ENCODE measurements around the gene ZDHHC16.
"Not testable (repeated sequence)": the region's sequence is repeated elsewhere in the genome, so short reads cannot be mapped to it uniquely, and the experiment has no call there.

The ZDHHC16 gene

DNA sequence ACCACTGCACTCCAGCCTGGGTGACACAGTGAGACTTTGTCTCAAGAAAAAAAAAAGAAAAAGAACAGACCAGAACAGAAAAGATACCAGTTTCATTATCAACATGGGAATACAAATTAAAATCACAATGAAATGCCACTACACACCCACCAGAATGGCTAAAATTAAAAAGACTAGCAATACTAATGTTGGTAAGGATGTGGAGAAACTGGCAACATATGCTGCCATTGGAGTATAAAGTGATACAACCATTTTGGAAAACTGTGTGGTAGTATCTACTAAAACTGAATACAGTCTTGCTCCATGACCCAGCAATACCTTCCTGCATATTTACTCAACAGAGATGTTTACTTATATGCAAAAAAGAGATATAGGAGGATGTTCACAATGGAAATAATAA, 41.9 kb upstream of the ZDHHC16 start:
- TF ChIP-seq, protein P1, sequence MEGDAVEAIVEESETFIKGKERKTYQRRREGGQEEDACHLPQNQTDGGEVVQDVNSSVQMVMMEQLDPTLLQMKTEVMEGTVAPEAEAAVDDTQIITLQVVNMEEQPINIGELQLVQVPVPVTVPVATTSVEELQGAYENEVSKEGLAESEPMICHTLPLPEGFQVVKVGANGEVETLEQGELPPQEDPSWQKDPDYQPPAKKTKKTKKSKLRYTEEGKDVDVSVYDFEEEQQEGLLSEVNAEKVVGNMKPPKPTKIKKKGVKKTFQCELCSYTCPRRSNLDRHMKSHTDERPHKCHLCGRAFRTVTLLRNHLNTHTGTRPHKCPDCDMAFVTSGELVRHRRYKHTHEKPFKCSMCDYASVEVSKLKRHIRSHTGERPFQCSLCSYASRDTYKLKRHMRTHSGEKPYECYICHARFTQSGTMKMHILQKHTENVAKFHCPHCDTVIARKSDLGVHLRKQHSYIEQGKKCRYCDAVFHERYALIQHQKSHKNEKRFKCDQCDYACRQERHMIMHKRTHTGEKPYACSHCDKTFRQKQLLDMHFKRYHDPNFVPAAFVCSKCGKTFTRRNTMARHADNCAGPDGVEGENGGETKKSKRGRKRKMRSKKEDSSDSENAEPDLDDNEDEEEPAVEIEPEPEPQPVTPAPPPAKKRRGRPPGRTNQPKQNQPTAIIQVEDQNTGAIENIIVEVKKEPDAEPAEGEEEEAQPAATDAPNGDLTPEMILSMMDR (IDR thresholded peaks at IDR 0.05; ENCODE audit: insufficient read depth, low read length, poor library complexity, severe bottlenecking): no peak
- no peak for DNase-seq (ENCODE audit: extremely low read depth, insufficient read length)
- Histone ChIP-seq H3K27me3 (replicated peaks; ENCODE audit: control insufficient read depth, insufficient read depth, low read length) (no peaks in the 10 kb centered on the region), H3K4me3 (replicated peaks; ENCODE audit: low read depth, low read length) (no peak overlapping the region), H3K36me3 (ENCODE audit: control insufficient read depth, insufficient read depth, low read length) (no peaks in the 10 kb centered on the region)

DNA sequence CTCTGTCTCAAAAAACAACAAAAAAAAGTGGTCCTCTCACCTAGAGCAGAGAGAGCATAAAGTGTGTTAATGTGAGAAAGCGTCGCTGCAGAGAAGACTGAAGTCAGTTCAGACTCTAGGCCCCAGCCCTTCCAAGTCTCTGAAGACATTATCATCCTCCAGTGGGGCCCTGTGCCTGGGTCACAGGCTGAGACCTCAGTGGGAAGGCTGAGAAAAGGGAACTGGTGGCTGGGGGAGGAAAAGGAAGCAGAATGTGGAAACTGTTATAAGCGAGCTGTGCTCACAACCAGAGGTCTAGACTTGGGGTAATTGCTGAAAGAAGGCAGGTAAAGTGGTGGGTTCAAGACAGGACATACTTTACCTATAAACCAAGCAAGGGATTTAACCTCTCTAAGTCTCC, 39.9 kb upstream of the ZDHHC16 start:
- TF ChIP-seq, protein P1 (IDR thresholded peaks at IDR 0.05; ENCODE audit: insufficient read depth, low read length, poor library complexity, severe bottlenecking): no peak
- no peak for DNase-seq (ENCODE audit: extremely low read depth, insufficient read length)
- no peaks in the 10 kb centered on the region for H3K27me3 ChIP-seq (replicated peaks; ENCODE audit: control insufficient read depth, insufficient read depth, low read length)
- no peak overlapping the region for H3K4me3 ChIP-seq (replicated peaks; ENCODE audit: low read depth, low read length)
- H3K36me3 ChIP-seq (ENCODE audit: control insufficient read depth, insufficient read depth, low read length): no peaks in the 10 kb centered on the region

DNA sequence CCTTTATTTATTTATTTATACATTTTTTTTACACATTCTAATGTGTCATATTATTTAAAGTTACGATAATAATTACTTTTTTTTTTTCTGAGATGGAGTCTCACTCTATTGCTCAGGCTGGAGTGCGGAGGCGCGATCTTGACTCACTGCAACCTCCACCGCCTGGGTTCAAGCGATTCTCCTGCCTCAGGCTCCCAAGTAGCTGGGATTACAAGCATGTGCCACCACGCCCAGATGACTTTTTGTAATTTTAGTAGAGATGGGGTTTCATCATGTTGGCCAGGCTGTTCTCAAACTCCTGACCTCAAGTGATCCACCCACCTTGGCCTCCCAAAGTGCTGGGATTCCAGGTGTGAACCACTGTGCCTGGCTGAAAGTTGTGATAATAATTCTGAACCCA, 39.5 kb upstream of the ZDHHC16 start:
- not testable (repeated sequence) for H3K27me3 ChIP-seq (replicated peaks; ENCODE audit: control insufficient read depth, insufficient read depth, low read length); H3K4me3 ChIP-seq (replicated peaks; ENCODE audit: low read depth, low read length); DNase-seq (ENCODE audit: extremely low read depth, insufficient read length); H3K36me3 ChIP-seq (ENCODE audit: control insufficient read depth, insufficient read depth, low read length)

DNA sequence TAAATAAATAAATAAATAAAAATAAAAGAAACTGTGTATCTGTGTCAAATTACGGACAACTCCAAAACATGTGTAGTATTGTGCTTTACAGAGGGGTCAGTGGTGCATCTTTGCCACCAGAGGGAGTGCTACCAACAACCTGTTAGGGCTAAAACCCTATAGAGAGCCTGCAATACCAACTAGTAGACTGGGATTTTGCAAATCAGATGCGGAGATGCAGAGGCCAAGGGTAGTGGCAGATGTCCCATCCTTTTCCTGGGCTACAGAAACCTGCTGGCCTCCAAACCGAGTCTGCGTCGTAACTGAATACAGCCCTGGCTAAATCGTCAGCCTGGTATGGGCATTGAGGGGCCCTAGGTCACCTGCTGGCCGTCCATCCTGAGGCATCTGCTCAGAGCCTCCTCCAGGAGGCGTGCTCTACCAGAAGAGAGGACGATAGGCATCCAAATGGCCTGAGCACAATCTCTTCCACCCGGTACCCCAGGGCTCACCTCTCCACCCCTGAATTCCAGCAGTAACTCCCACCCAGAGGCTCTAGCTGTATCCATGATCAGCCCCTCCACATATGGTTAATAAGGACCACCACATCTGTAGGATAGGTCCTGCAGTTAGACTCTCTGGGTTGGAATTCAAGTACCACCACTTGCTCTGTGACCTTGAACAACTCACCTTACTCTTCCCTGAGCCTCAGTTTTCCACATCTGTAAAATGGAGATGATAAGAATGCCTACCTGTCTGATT, 38.6 kb upstream of the ZDHHC16 start:
- Histone ChIP-seq H3K4me3 (replicated peaks; ENCODE audit: low read depth, low read length) (peak overlapping the region; percentile 40), H3K36me3 (ENCODE audit: control insufficient read depth, insufficient read depth, low read length) (no peaks in the 10 kb centered on the region), H3K27me3 (replicated peaks; ENCODE audit: control insufficient read depth, insufficient read depth, low read length) (no peaks in the 10 kb centered on the region)
- TF ChIP-seq, protein P1 (IDR thresholded peaks at IDR 0.05; ENCODE audit: insufficient read depth, low read length, poor library complexity, severe bottlenecking): peak; percentile 69
- peak; percentile 81 for DNase-seq (ENCODE audit: extremely low read depth, insufficient read length)

DNA sequence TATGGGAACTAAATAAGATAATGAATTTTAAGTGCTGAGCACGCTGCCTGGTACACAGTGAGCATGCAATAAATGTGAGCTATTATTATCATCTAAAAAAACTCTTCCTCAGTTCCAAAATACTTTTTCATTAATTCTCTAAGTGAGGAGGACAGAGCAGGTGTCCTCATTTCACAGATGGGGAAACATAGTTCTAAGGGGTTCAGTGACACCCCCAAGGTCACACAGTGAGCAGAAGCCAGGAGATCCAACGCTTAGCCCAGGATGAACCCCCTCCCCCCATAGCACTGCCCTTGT, 38.1 kb upstream of the ZDHHC16 start:
- Histone ChIP-seq H3K27me3 (replicated peaks; ENCODE audit: control insufficient read depth, insufficient read depth, low read length) (no peaks in the 10 kb centered on the region), H3K4me3 (replicated peaks; ENCODE audit: low read depth, low read length) (no peak overlapping the region), H3K36me3 (ENCODE audit: control insufficient read depth, insufficient read depth, low read length) (no peaks in the 10 kb centered on the region)
- DNase-seq (ENCODE audit: extremely low read depth, insufficient read length): no peak
- TF ChIP-seq, protein P1 (IDR thresholded peaks at IDR 0.05; ENCODE audit: insufficient read depth, low read length, poor library complexity, severe bottlenecking): no peak

DNA sequence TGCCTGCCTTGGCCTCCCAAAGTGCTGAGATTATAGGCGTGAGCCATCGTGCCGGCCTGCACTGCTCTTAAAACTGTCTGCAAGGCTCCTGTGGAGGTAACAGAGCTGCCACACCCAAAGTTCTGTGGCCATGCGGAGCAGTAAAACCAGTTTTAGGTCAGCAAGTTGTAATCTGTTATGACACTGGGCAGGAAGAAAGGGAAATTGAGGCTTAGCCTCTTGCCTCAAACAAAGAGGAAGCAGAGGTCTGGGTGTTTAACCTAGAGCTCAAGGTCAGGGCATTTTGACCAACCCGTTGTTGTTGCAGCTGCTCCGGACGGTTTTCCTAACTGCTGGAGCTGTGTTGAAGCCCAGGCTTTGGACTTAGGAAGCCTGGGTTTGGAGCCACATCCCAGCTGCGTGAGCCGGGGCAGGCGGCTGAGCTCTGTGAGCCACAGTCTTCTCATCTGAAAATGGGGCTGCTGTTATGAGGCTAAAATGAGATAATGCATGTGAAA, 37.4 kb upstream of the ZDHHC16 start:
- Histone ChIP-seq H3K36me3 (ENCODE audit: control insufficient read depth, insufficient read depth, low read length) (no peaks in the 10 kb centered on the region), H3K4me3 (replicated peaks; ENCODE audit: low read depth, low read length) (no peak overlapping the region), H3K27me3 (replicated peaks; ENCODE audit: control insufficient read depth, insufficient read depth, low read length) (no peaks in the 10 kb centered on the region)
- no peak for DNase-seq (ENCODE audit: extremely low read depth, insufficient read length)
- TF ChIP-seq, protein P1 (IDR thresholded peaks at IDR 0.05; ENCODE audit: insufficient read depth, low read length, poor library complexity, severe bottlenecking): no peak
